ENCODE measurements around the gene ARID1B.

The ARID1B gene

DNA sequence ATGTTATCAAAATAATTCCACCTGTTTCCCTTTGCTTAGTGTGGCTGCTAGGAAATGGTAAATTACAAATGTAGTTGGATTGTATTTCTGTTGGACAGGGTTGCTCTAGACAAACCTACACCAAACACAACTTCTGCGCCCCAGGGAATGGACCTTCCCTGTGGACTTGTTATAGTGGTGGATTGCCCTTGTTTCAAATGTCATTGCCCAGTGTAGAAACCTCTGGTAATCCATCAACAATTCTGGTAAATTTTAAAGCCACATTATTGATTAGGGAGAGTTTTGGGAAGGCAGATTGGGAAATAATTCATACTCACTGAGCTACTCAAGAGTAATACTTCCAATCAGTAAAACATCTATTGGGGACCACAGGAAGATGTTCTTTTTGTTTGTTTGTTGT lies 239.8 kb downstream of the ARID1B start:
- in situ Hi-C loops (cut with HindIII; ENCODE audit: low sequenced_read_pairs), result no loop called here
- TF ChIP-seq, protein P1, sequence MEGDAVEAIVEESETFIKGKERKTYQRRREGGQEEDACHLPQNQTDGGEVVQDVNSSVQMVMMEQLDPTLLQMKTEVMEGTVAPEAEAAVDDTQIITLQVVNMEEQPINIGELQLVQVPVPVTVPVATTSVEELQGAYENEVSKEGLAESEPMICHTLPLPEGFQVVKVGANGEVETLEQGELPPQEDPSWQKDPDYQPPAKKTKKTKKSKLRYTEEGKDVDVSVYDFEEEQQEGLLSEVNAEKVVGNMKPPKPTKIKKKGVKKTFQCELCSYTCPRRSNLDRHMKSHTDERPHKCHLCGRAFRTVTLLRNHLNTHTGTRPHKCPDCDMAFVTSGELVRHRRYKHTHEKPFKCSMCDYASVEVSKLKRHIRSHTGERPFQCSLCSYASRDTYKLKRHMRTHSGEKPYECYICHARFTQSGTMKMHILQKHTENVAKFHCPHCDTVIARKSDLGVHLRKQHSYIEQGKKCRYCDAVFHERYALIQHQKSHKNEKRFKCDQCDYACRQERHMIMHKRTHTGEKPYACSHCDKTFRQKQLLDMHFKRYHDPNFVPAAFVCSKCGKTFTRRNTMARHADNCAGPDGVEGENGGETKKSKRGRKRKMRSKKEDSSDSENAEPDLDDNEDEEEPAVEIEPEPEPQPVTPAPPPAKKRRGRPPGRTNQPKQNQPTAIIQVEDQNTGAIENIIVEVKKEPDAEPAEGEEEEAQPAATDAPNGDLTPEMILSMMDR (IDR thresholded peaks at IDR 0.05; ENCODE audit: low read depth, low read length), result no peak
- no peak overlapping the region for H3K4me3 ChIP-seq (ENCODE audit: low read depth, low read length)
- DNase-seq (ENCODE audit: low read depth, low spot score), result no peak

DNA sequence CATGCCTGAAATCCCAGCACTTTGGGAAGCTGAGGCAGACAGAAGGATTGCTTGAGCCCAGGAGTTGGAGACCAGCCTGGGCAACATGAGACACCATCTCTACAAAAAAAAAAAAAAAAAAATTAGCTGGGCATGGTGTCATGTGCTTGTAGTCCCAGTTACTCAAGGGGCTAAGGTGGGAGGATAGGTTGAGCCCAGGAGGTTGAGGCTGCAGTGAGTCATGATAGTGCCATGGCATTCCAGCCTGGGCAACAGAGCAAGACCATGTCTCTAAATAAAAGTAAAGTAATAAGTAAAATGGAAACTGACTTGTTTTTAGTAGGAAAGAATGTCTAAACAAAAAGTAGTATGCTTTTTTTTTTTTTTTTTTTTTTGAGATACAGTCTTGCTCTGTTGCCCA lies 240.7 kb downstream of the ARID1B start:
- DNase-seq (ENCODE audit: low read depth, low spot score), result no peak
- in situ Hi-C loops (cut with HindIII; ENCODE audit: low sequenced_read_pairs), result no loop called here
- H3K4me3 ChIP-seq (ENCODE audit: low read depth, low read length), result no peak overlapping the region
- TF ChIP-seq, protein P1 (IDR thresholded peaks at IDR 0.05; ENCODE audit: low read depth, low read length), result no peak

DNA sequence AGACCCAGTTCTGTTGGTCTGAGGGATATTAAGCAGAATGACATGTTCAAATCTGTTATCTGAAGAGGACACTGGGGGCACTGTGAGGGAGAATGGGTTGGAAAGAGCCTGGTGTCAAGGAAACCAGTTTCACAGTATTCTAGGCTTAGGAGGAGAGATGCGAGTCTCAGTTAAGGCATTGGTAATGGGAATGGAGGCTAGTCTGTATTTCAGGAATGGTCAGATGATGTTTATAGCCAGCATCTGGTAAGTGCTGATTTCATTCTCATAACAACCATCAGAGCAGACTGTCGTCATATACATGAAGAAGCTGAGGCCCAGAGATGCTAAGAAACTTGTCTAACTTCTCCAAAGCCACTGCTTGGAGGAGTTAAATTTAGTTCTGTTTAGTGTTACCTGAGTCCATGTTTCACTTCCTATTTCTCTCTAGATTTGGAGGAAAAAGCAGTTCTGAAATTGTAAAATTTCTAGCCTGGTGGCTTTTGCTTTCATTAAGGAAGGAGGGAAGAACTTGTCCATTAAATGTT lies 242.0 kb downstream of the ARID1B start:
- DNase-seq (ENCODE audit: low read depth, low spot score), result no peak
- TF ChIP-seq, protein P1 (IDR thresholded peaks at IDR 0.05; ENCODE audit: low read depth, low read length), result no peak
- H3K4me3 ChIP-seq (ENCODE audit: low read depth, low read length), result no peak overlapping the region
- in situ Hi-C loops (cut with HindIII; ENCODE audit: low sequenced_read_pairs), result no loop called here

DNA sequence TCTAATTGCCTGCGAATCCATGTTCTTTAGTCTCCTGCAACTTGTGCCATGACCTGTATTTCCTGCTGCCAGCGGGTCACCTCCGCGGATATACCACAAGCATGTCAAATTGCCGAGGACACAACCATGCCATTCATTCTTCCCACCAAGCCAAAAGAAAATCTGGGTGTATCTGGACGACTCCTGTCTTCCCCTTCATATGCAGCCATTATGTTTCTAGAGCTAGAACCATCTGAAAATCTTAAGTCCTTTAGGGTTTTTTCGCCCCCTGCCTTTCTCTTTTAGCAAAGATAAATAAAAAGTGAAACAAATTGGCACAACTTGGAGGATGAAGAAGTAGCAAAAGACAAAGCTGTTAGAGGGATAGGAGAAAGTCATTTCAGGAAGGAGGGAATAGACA lies 242.6 kb downstream of the ARID1B start:
- DNase-seq (ENCODE audit: low read depth, low spot score), result peak; percentile 49
- in situ Hi-C loops (cut with HindIII; ENCODE audit: low sequenced_read_pairs), result no loop called here
- H3K4me3 ChIP-seq (ENCODE audit: low read depth, low read length), result no peak overlapping the region

DNA sequence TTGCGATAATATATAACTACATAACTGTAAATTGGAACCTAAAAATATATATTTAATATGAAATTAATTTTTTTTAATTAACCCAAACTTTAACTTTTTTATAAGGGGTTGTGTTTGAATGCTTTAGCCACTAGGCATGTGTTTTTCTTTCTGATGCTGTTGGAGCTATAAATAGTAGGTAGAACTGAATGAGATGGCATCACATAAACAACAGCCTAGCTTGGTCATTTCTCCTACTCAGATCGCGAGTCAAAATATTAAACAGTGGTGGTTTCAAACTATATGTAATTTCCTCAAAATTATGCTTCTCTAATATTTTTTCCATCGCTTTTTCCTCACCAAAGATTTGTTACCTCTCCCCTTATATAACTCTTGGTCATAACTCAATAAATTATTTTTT lies 243.2 kb downstream of the ARID1B start:
- in situ Hi-C loops (cut with HindIII; ENCODE audit: low sequenced_read_pairs), result no loop called here
- peak overlapping the region; percentile 80 for H3K4me3 ChIP-seq (ENCODE audit: low read depth, low read length)
- TF ChIP-seq, protein P1 (IDR thresholded peaks at IDR 0.05; ENCODE audit: low read depth, low read length), result no peak
- DNase-seq (ENCODE audit: low read depth, low spot score), result peak; percentile 53

More for the DNA sequence above, 242.6 kb downstream of the ARID1B start:
- TF ChIP-seq, protein P1 (IDR thresholded peaks at IDR 0.05; ENCODE audit: low read depth, low read length), result no peak

DNA sequence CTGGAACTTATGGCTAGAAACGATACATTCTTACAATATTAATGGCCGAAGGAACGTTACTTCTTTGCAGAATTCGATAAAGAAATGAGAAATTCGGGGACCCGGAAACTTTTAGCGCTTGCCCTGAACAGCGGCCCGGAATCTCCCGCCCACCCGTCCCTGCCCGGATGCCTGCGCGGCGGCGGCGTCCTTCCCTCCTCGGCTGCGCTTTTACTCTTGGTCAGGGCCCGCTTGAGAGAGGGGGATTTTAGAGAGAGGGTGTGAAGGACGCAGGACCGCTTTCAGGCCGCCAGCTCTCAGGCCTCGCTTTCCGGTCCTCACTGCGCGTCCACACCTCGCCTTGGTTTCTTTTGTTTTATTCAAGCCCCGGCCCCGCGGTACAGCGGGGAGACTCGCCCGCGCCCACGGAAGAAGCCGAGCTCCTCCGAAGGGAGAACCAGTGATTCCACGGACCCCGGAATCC lies 243.7 kb downstream of the ARID1B start:
- DNase-seq (ENCODE audit: low read depth, low spot score), result no peak
- peak overlapping the region; percentile 80 for H3K4me3 ChIP-seq (ENCODE audit: low read depth, low read length)
- in situ Hi-C loops (cut with HindIII; ENCODE audit: low sequenced_read_pairs), result no loop called here
- TF ChIP-seq, protein P1 (IDR thresholded peaks at IDR 0.05; ENCODE audit: low read depth, low read length), result no peak
